Left lung (tissue), 10 donors: ENCODE measurements around the gene THRAP3. TPM values are rescaled to one million over a fixed set of nuclear protein-coding genes. Genes with fewer than 3 reads are reported as not detected.

Experiments used
- ATAC-seq: fragments of 200-7000 bp; cut with Tn5 transposase; one replicate; pipeline ENCODE4 v1.9.1; 2020; ENCODE audit warnings: moderate library complexity
- DNase-seq, 4 donors: peaks; one replicate each; pipeline ENCODE4 v3.0.0-alpha.2; 2013 to 2020
- H3K27ac ChIP-seq, 2 donors: fragments of 200-600 bp; sonication (generic) in 1 of 2; one replicate each; pipeline versions ENCODE4 v1.5.0 to v1.8.0; 2020 to 2021
- H3K27me3 ChIP-seq, 2 donors: fragments of 200-600 bp; sonication (generic) in 1 of 2; one replicate each; pipeline versions ENCODE4 v1.5.0 to v1.8.0; 2020 to 2021
- H3K36me3 ChIP-seq, 2 donors: fragments of 200-600 bp; sonication (generic) in 1 of 2; one replicate each; pipeline versions ENCODE4 v1.5.0 to v1.8.0; 2020 to 2021
- H3K4me1 ChIP-seq, 2 donors: fragments of 200-600 bp; one replicate each; pipeline ENCODE4 v1.8.0; 2021
- H3K4me3 ChIP-seq, 2 donors: fragments of 200-600 bp; sonication (generic) in 1 of 2; one replicate each; pipeline versions ENCODE4 v1.5.0 to v1.8.0; 2020 to 2021; ENCODE audit warnings: mild to moderate bottlenecking in 1 of 2
- H3K9me3 ChIP-seq, 2 donors: fragments of 200-600 bp; sonication (generic) in 1 of 2; one replicate each; pipeline versions ENCODE4 v1.5.0 to v1.8.0; 2020 to 2021
- intact Hi-C, 2 donors: fragments of 100-400 bp; cut with DNase I; formaldehyde crosslinking; loops; one replicate each; pipeline versions ENCODE4 v1.11.2 to v1.14.2; 2022
- polyA plus RNA-seq, 6 donors: library from polyadenylated mRNA; unstranded; fragments of 120-200 nt; gene quantifications; one replicate each; pipeline ENCODE4 v1.2.1, GENCODE V29; 2013; ENCODE audit not compliant: insufficient read length in 6 of 6
- total RNA-seq, 2 donors: library from RNA; stranded (reverse); fragmentation: NEBNext Ultra II Directional; extraction: Animal tissue kit (Norgen Biotek cat#: 25700); gene quantifications; one replicate each; pipeline ENCODE4 v1.2.1, GENCODE V29; 2021
- TF ChIP-seq, protein P1 (sequence below), 2 donors: fragments of 200-600 bp; sonication (generic) in 1 of 2; IDR thresholded peaks; one replicate each; pipeline versions ENCODE4 v1.5.0 to v1.8.0; 2021; ENCODE audit warnings: antibody characterized with exemption in 2 of 2
- donor health status: DM: no; HTN: yes; CAD: no.
- donor health status: DM: no; HTN: no; CAD: no.

THRAP3 gene
- total and polyA plus RNA-seq, 8 donors, result 86.2 to 167 (median 145) TPM

DNA sequence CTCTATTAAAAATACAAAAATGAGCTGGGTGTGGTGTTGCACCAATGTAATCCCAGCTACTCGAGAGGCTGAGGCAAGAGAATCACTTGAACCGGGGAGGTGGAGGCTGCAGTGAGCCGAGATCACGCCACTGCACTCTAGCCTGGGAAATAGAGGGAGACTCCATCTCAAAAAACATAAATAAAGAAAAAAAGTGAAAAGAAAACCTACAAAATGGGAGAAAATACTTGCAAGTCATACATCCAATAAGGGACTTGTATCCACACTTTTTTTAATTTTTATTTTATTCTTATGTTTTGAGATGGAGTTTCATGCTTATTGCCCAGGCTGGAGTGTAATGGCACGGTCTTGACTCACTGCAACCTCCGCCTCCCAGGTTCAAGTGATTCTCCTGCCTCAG, 52.4 kb downstream of the THRAP3 start:
- TF ChIP-seq, protein P1, sequence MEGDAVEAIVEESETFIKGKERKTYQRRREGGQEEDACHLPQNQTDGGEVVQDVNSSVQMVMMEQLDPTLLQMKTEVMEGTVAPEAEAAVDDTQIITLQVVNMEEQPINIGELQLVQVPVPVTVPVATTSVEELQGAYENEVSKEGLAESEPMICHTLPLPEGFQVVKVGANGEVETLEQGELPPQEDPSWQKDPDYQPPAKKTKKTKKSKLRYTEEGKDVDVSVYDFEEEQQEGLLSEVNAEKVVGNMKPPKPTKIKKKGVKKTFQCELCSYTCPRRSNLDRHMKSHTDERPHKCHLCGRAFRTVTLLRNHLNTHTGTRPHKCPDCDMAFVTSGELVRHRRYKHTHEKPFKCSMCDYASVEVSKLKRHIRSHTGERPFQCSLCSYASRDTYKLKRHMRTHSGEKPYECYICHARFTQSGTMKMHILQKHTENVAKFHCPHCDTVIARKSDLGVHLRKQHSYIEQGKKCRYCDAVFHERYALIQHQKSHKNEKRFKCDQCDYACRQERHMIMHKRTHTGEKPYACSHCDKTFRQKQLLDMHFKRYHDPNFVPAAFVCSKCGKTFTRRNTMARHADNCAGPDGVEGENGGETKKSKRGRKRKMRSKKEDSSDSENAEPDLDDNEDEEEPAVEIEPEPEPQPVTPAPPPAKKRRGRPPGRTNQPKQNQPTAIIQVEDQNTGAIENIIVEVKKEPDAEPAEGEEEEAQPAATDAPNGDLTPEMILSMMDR (IDR thresholded peaks at IDR 0.05), result no peak
- ATAC-seq (no peak), DNase-seq (no peak)
- Histone ChIP-seq H3K27me3 (no peaks in the 10 kb centered on the region), H3K4me1 (peaks cover 0 to 19% of the 10 kb centered on the region in 2 donors), H3K36me3 (peaks cover 0 to 34% of the 10 kb centered on the region in 2 donors), H3K4me3 (no peak overlapping the region), H3K27ac (no peak overlapping the region), H3K9me3 (no peaks in the 10 kb centered on the region)
- intact Hi-C loops, result no loop called here

DNA sequence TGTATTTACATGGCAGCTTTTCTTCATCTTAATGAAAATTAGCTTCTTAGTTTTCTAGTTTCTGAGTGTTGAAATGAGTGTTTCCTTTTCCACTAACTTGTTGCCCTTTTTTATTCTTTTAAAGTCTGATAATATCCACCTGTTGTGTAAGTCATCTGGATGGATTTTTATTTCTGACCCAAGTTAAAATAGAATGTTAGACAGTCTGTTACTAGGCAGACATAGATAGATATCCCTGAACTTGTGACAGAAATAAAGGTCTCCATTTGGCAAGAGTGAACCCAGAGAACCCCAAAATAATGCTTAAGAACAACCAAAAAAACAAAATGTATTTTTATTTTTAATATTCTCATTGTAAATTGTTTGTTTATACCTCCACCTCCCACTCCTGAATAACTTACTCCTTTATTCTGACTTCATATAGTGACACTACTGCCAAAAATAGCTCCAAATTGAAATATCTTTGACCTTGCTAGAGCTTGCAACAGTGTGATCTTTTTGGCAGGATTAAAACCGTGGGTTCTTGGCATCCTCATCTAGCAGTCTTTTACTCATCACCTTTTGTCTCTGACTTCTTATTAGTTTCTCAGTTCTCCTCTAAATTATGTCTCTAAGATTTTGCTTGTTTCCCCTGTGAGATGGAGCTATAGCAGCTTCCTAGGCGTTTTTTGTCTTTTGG, 55.0 kb downstream of the THRAP3 start:
- intact Hi-C loops, result no loop called here
- Histone ChIP-seq H3K36me3 (peaks cover 0 to 44% of the 10 kb centered on the region in 2 donors), H3K9me3 (no peaks in the 10 kb centered on the region), H3K4me3 (no peak overlapping the region), H3K4me1 (peaks cover 0 to 19% of the 10 kb centered on the region in 2 donors), H3K27ac (no peak overlapping the region), H3K27me3 (no peaks in the 10 kb centered on the region)
- no peak for DNase-seq
- ATAC-seq, result no peak
- TF ChIP-seq, protein P1 (IDR thresholded peaks at IDR 0.05), result no peak

DNA sequence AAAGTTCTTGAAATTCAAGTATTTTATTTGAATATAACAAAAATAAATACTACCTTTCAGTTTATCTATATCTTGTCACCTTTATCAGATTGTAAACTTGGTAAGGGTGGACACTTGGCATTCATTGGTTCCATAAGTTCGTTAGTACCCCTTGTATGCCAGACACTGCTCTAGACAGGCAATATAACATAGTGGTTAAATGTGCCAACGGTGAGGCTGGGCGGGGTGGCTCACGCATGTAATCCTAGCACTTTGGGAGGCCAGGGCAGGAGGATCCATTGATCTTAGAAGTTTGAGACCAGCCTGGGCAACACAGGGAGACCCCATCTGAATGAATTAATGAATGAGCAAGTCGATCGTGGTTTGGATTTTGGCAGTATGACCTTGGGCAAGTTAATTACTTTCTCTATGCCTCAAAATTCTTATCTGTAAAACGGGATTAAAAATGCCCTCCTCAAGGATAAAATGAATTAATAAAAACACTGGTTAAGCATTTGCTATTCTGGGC, 55.6 kb downstream of the THRAP3 start:
- Histone ChIP-seq H3K27ac (peak overlapping the region in 1 of 2 donors; percentile 4), H3K36me3 (peaks cover 0 to 45% of the 10 kb centered on the region in 2 donors), H3K4me1 (peaks cover 0 to 19% of the 10 kb centered on the region in 2 donors), H3K4me3 (no peak overlapping the region), H3K9me3 (no peaks in the 10 kb centered on the region), H3K27me3 (no peaks in the 10 kb centered on the region)
- DNase-seq, result no peak
- no peak for ATAC-seq
- TF ChIP-seq, protein P1 (IDR thresholded peaks at IDR 0.05), result no peak
- intact Hi-C loops, result loop anchor here in 1 of 2 donors (10.0 kb wide), 1 partner anchor 125 kb away; the partner anchor contains the start of gene MAP7D1

DNA sequence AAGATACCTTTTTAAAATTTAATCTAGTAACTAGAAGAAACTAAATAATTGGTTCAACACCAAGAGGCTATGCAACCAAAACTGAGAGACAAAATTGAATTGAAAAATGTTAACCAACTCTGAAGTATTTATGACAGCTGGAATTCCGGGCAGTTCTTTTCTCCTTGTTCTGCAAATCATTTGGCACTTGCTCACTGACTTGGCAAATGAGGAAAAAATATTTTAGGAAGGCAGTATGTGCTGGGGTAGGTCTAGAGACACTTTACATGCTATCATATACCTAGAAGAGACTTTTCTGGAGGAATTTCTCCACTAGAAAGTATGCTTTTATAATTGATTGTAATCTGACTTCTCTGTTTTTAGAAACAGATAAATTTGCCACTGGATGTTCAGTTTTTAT, 59.8 kb downstream of the THRAP3 start:
- Histone ChIP-seq H3K4me3 (no peak overlapping the region), H3K4me1 (peaks cover 0 to 20% of the 10 kb centered on the region in 2 donors), H3K36me3 (peaks cover 4 to 74% of the 10 kb centered on the region in 2 donors), H3K27ac (peak overlapping the region in 1 of 2 donors; percentile 48), H3K27me3 (no peaks in the 10 kb centered on the region), H3K9me3 (no peaks in the 10 kb centered on the region)
- DNase-seq (no peak), ATAC-seq (no peak)
- TF ChIP-seq, protein P1 (IDR thresholded peaks at IDR 0.05), result no peak
- intact Hi-C loops, result loop anchor here in 1 of 2 donors (10.0 kb wide), 1 partner anchor 129 kb away; the partner anchor contains the start of gene MAP7D1

DNA sequence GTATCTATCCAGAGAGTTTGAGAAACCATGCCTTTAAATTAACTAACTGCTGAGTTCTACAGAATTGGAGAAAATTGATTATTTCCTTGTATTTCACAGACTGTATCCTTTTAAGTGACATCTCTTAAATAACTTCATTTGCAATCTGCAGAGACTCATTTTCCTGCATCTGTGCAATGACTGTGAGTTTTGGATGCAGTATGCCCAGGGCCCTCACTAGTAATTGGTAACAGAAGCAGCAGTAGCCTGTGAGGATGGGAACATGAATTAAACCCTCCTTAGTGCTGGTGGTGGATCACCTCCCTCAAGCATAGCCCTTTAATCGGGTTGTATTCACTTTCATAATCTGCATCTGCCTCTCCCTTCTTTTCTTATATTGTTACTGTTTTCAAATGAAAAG, 60.3 kb downstream of the THRAP3 start:
- Histone ChIP-seq H3K36me3 (peaks cover 4 to 79% of the 10 kb centered on the region in 2 donors), H3K9me3 (no peaks in the 10 kb centered on the region), H3K27ac (peak overlapping the region in 1 of 2 donors; percentile 48), H3K4me3 (no peak overlapping the region), H3K27me3 (no peaks in the 10 kb centered on the region), H3K4me1 (peaks cover 0 to 15% of the 10 kb centered on the region in 2 donors)
- TF ChIP-seq, protein P1 (IDR thresholded peaks at IDR 0.05), result no peak
- ATAC-seq (no peak), DNase-seq (no peak)
- intact Hi-C loops, result loop anchor here in 1 of 2 donors (10.0 kb wide), 1 partner anchor 130 kb away; the partner anchor contains the start of gene MAP7D1
